Heart right ventricle (tissue), 16 donors: ENCODE results near the gene HCAR1. TPM values are rescaled to one million over a fixed set of nuclear protein-coding genes. Genes with fewer than 3 reads are reported as not detected.
"Not testable (repeated sequence)": the region's sequence is repeated elsewhere in the genome, so short reads cannot be mapped to it uniquely, and the experiment has no call there.

Source experiments
- ATAC-seq, 8 donors: fragments of 200-7000 bp; cut with Tn5 transposase; one replicate each; pipeline ENCODE4 v1.9.1; 2020; ENCODE audit warnings: mild to moderate bottlenecking in 8 of 8, moderate library complexity in 8 of 8, moderate number of reproducible peaks in 1 of 8
- DNase-seq, 2 donors: peaks; one replicate each; pipeline ENCODE4 v3.0.0-alpha.2; 2020
- H3K27ac ChIP-seq, 10 donors: fragments of 200-600 bp; sonication (generic) in 2 of 10; one replicate each; pipeline versions ENCODE4 v1.5.0 to v1.8.0; 2020 to 2022; ENCODE audit warnings: mild to moderate bottlenecking in 3 of 10
- H3K27me3 ChIP-seq, 7 donors: fragments of 200-600 bp; one replicate each; pipeline ENCODE4 v1.8.0; 2021 to 2022; ENCODE audit warnings: mild to moderate bottlenecking in 2 of 7
- H3K36me3 ChIP-seq, 9 donors: fragments of 200-600 bp; sonication (generic) in 1 of 9; one replicate each; pipeline versions ENCODE4 v1.5.0 to v1.8.0; 2020 to 2022; ENCODE audit warnings: mild to moderate bottlenecking in 2 of 9
- H3K4me1 ChIP-seq, 9 donors: fragments of 200-600 bp; sonication (generic) in 1 of 9; one replicate each; pipeline versions ENCODE4 v1.5.0 to v1.8.0; 2020 to 2022; ENCODE audit warnings: mild to moderate bottlenecking in 4 of 9
- H3K4me3 ChIP-seq, 10 donors: fragments of 200-600 bp; sonication (generic) in 2 of 10; one replicate each; pipeline versions ENCODE4 v1.5.0 to v1.8.0; 2020 to 2022; ENCODE audit warnings: mild to moderate bottlenecking in 7 of 10, moderate library complexity in 2 of 10
- H3K9me3 ChIP-seq, 11 donors: fragments of 200-600 bp in 10 of 11; sonication (generic) in 2 of 11; one replicate each; pipeline versions ENCODE4 v1.5.0 to v1.8.0; 2013 to 2022; ENCODE audit warnings: mild to moderate bottlenecking in 2 of 11, control low read depth in 1 of 11, moderate library complexity in 1 of 11
- CTCF ChIP-seq, 9 donors: fragments of 200-600 bp; sonication (generic) in 2 of 9; IDR thresholded peaks; one replicate each; pipeline versions ENCODE4 v1.5.0 to v1.8.0; 2021 to 2022; ENCODE audit warnings: antibody characterized with exemption in 9 of 9, mild to moderate bottlenecking in 5 of 9, moderate library complexity in 1 of 9
- WGBS, 2 donors: extraction: QIAGEN DNeasy Blood & Tissue Kit; methylation state at CpG; one replicate each; pipeline ENCODE4 v1.1.7; 2013; ENCODE audit warnings: inconsistent platforms in 1 of 2; 5-methylcytosine and 5-hydroxymethylcytosine counted together
- intact Hi-C, 10 donors: fragments of 100-400 bp; cut with DNase I; formaldehyde crosslinking; loops; one replicate each; pipeline versions ENCODE4 v1.11.1 to v1.14.2; 2022
- polyA plus RNA-seq, 2 donors: library from polyadenylated mRNA; stranded (reverse); fragments of 200-250 nt; gene quantifications; one replicate each; pipeline ENCODE4 v1.2.3, GENCODE V29; 2013
- total RNA-seq, 10 donors: library from RNA; stranded (reverse); fragmentation: NEBNext Ultra II Directional in 3 of 10; extraction: Animal tissue kit (Norgen Biotek cat#: 25700) in 3 of 10; gene quantifications; one replicate each; pipeline versions ENCODE4 v1.2.1 to v1.2.4, GENCODE V29; 2021 to 2023
- donor health status: Arrhythmogenic right ventricular cardiomyopathy.
- donor health status: ischemic (EF 13 %, LVEDD 7.1; RV severe dilation, severe dysfunction).
- donor health status: healthy with polysubstance abuse.
- donor health status: DM: no; HTN: yes; CAD: no.
- donor health status: DM: no; HTN: no; CAD: no.
- donor health status: ischemic (EF 25% LVEDD 6.9; RV normal size, moderate dysfunction).
- donor health status: ischemic (EF 25% LVEDD 5.7; RV mildly dilated, moderate dysfunction).
- donor health status: healthy.
- donor health status: DM: yes; HTN: yes; CAD: no.
- donor health status: Ischemic cardiomyopathy.
- donor health status: ischemic (EF 35%, LVEDD 5.7; RV mildly dilated, moderate dysfunction).
- donor health status: nonischemic (EF 11% LVEDD 7.7; RV severe dilation, severe dysfunction).
- donor health status: DM: yes; HTN: yes; CAD: no.
- donor health status: PGD.
- donor health status: ischemic (EF 29% LVEDD 5.4; RV normal size, mild dysfunction).
- donor health status: nonischemic (EF 23%, LVEDD 6.1; RV moderate dilation, normal function).

Gene HCAR1
- total and polyA plus RNA-seq, 12 donors = 0.04 to 0.28 (median 0.08) TPM; not detected in 3

GRCh38 chr12:122684297-122684813 lies 46.3 kb downstream of the HCAR1 start:
- DNase-seq = no peak
- TF ChIP-seq CTCF (IDR thresholded peaks at IDR 0.05) = no peak
- 81 to 82% methylated on average over 5 of the region's 5 CpGs for WGBS, 2 donors
- H3K27me3 ChIP-seq = no peaks in the 10 kb centered on the region
- intact Hi-C loops = no loop called here
- no peaks in the 10 kb centered on the region for H3K36me3 ChIP-seq
- ATAC-seq = no peak
- no peaks in the 10 kb centered on the region for H3K9me3 ChIP-seq
- H3K4me3 ChIP-seq = no peak overlapping the region
- H3K4me1 ChIP-seq = peaks cover 0 to 24% (median 0%) of the 10 kb centered on the region in 9 donors
- H3K27ac ChIP-seq = no peak overlapping the region

GRCh38 chr12:122681814-122682213 lies 48.8 kb downstream of the HCAR1 start:
- no peaks in the 10 kb centered on the region for H3K9me3 ChIP-seq
- intact Hi-C loops = no loop called here
- WGBS, 2 donors = 77 to 82% methylated on average over 4 of the region's 4 CpGs
- no peak overlapping the region for H3K4me3 ChIP-seq
- ATAC-seq (peak in 3 of 8 donors; percentile 38 to 66 (median 46)), DNase-seq (peak in 1 of 2 donors; percentile 6)
- TF ChIP-seq CTCF (IDR thresholded peaks at IDR 0.05) = no peak
- no peaks in the 10 kb centered on the region for H3K27me3 ChIP-seq
- peaks cover 0 to 30% (median 0%) of the 10 kb centered on the region in 9 donors for H3K4me1 ChIP-seq
- no peak overlapping the region for H3K27ac ChIP-seq
- no peaks in the 10 kb centered on the region for H3K36me3 ChIP-seq

GRCh38 chr12:122680989-122681388 lies 49.7 kb downstream of the HCAR1 start:
- H3K27me3 ChIP-seq, ATAC-seq, intact Hi-C loops, H3K27ac ChIP-seq, H3K9me3 ChIP-seq, H3K4me3 ChIP-seq, H3K36me3 ChIP-seq, DNase-seq: not testable (repeated sequence)
- WGBS, 2 donors = 86 to 92% methylated on average over 6 of the region's 6 CpGs
- H3K4me1 ChIP-seq = peaks cover 0 to 30% (median 0%) of the 10 kb centered on the region in 9 donors

GRCh38 chr12:122676781-122677180 lies 53.9 kb downstream of the HCAR1 start:
- intact Hi-C loops, H3K9me3 ChIP-seq, ATAC-seq, H3K27ac ChIP-seq, H3K27me3 ChIP-seq, DNase-seq, H3K4me3 ChIP-seq, H3K36me3 ChIP-seq: not testable (repeated sequence)
- 96 to 98% methylated on average over 31 to 32 of the region's 32 CpGs for WGBS, 2 donors
- H3K4me1 ChIP-seq = peaks cover 0 to 24% (median 0%) of the 10 kb centered on the region in 9 donors

Other genes with a start within 250 kb of the HCAR1 start
- 10 to 100 TPM in 2 of 10 donors, 1 to 10 TPM in 8; 7.9 to 11.1 (median 9.2) TPM for gene ZCCHC8, start 229.9 kb downstream of the HCAR1 start, total RNA-seq
- 10 to 100 TPM in 1 of 2 donors, 1 to 10 TPM in 1; 7.5 to 29.6 TPM for gene ZCCHC8, start 229.9 kb downstream of the HCAR1 start, polyA plus RNA-seq
- gene RSRC2, start 203.9 kb downstream of the HCAR1 start, total RNA-seq = 10 to 100 TPM; 36.1 to 44.3 (median 40.6) TPM
- 10 to 100 TPM; 31.3 to 48.9 TPM for gene RSRC2, start 203.9 kb downstream of the HCAR1 start, polyA plus RNA-seq
- 1 to 10 TPM; 2.0 to 7.0 (median 3.0) TPM for gene KNTC1, start 203.6 kb downstream of the HCAR1 start, total RNA-seq
- 1 to 10 TPM; 2.1 to 8.1 TPM for gene KNTC1, start 203.6 kb downstream of the HCAR1 start, polyA plus RNA-seq
- gene HCAR2, start 27.5 kb downstream of the HCAR1 start, total RNA-seq = 1 to 10 TPM in 1 of 10 donors, under 1 TPM in 5, not detected in 4; 0.13 to 1.5 (median 0.61) TPM
- gene HCAR2, start 27.5 kb downstream of the HCAR1 start, polyA plus RNA-seq = under 1 TPM; 0.22 to 0.45 TPM
- gene HCAR3, start 14.0 kb downstream of the HCAR1 start, total RNA-seq = 1 to 10 TPM in 1 of 10 donors, under 1 TPM in 3, not detected in 6; 0.17 to 1.3 (median 0.53) TPM
- gene HCAR3, start 14.0 kb downstream of the HCAR1 start, polyA plus RNA-seq = under 1 TPM in 1 of 2 donors, not detected in 1; 0.19 TPM
- gene DENR, start 22.0 kb upstream of the HCAR1 start, total RNA-seq = 10 to 100 TPM; 23.1 to 31.0 (median 25.9) TPM
- gene DENR, start 22.0 kb upstream of the HCAR1 start, polyA plus RNA-seq = 10 to 100 TPM; 16.5 to 19.2 TPM
- gene CCDC62, start 43.7 kb upstream of the HCAR1 start, total RNA-seq = 1 to 10 TPM in 5 of 10 donors, under 1 TPM in 5; 0.47 to 2.2 (median 0.90) TPM
- gene CCDC62, start 43.7 kb upstream of the HCAR1 start, polyA plus RNA-seq = under 1 TPM; 0.12 to 0.37 TPM
- 10 to 100 TPM; 13.7 to 26.4 (median 17.5) TPM for gene HIP1R, start 104.6 kb upstream of the HCAR1 start, total RNA-seq
- 10 to 100 TPM; 25.9 to 37.7 TPM for gene HIP1R, start 104.6 kb upstream of the HCAR1 start, polyA plus RNA-seq
- gene VPS37B, start 165.3 kb upstream of the HCAR1 start, total RNA-seq = 10 to 100 TPM; 17.6 to 33.2 (median 19.8) TPM
- 10 to 100 TPM; 16.4 to 26.7 TPM for gene VPS37B, start 165.3 kb upstream of the HCAR1 start, polyA plus RNA-seq
- 1 to 10 TPM; 2.7 to 5.8 (median 4.5) TPM for gene ABCB9, start 235.6 kb upstream of the HCAR1 start, total RNA-seq
- 1 to 10 TPM; 1.9 to 6.0 TPM for gene ABCB9, start 235.6 kb upstream of the HCAR1 start, polyA plus RNA-seq
- gene OGFOD2, start 244.4 kb upstream of the HCAR1 start, total RNA-seq = 10 to 100 TPM; 10.6 to 17.1 (median 12.0) TPM
- gene OGFOD2, start 244.4 kb upstream of the HCAR1 start, polyA plus RNA-seq = 10 to 100 TPM; 12.0 to 15.9 TPM
- 100 to 1,000 TPM; 125 to 161 (median 137) TPM for gene ARL6IP4, start 249.8 kb upstream of the HCAR1 start, total RNA-seq
- 100 to 1,000 TPM; 226 to 319 TPM for gene ARL6IP4, start 249.8 kb upstream of the HCAR1 start, polyA plus RNA-seq